Adrenal gland (tissue), 12 donors: ENCODE measurements around the gene CETN1. TPM values are rescaled to one million over a fixed set of nuclear protein-coding genes. Genes with fewer than 3 reads are reported as not detected.

ENCODE experiments used
- DNase-seq, 7 donors: peaks; one replicate each; pipeline ENCODE4 v3.0.0-alpha.2; 2019 to 2020
- H3K27ac ChIP-seq, 5 donors: fragments of 200-600 bp; sonication (generic) in 4 of 5; 1 replicate in 3 of 5; 2 replicates in 2 of 5; pipeline versions ENCODE4 v1.5.1 to v1.8.0; 2016 to 2020; ENCODE audit warnings: mild to moderate bottlenecking in 1 of 5
- H3K27me3 ChIP-seq: fragments of 200-600 bp; 2 replicates; pipeline ENCODE4 v1.8.0; 2021
- H3K36me3 ChIP-seq, 2 donors: fragments of 200-600 bp; replicated peaks in 1 of 2; 1 replicate in 1 of 2; 2 replicates in 1 of 2; pipeline versions ENCODE4 v1.5.1 to v1.8.0; 2018 to 2022
- H3K4me1 ChIP-seq, 2 donors: fragments of 200-600 bp; replicated peaks in 1 of 2; 1 replicate in 1 of 2; 2 replicates in 1 of 2; pipeline versions ENCODE4 v1.5.1 to v1.8.0; 2018 to 2021
- H3K4me3 ChIP-seq, 4 donors: fragments of 200-600 bp; sonication (generic) in 3 of 4; one replicate each; pipeline ENCODE4 v1.5.1; 2016 to 2018
- H3K9me3 ChIP-seq, 3 donors: fragments of 200-600 bp; sonication (generic) in 1 of 3; replicated peaks in 1 of 3; 1 replicate in 2 of 3; 2 replicates in 1 of 3; pipeline versions ENCODE4 v1.5.1 to v1.8.0; 2016 to 2021
- CTCF ChIP-seq, 6 experiments: fragments of 450-650 bp in 4 of 6; fragments of 200-600 bp in 2 of 6; sonication (generic) in 1 of 6; IDR thresholded peaks; 1 replicate in 5 of 6; 2 replicates in 1 of 6; pipeline versions ENCODE4 v1.5.1 to v1.8.0; 2016 to 2021; ENCODE audit warnings: antibody characterized with exemption in 6 of 6, mild to moderate bottlenecking in 2 of 6, moderate library complexity in 1 of 6
- POLR2A ChIP-seq, 2 donors: fragments of 450-650 bp; IDR thresholded peaks; one replicate each; pipeline ENCODE4 v1.6.1; 2017; ENCODE audit warnings: antibody characterized with exemption in 2 of 2, mild to moderate bottlenecking in 2 of 2, moderate library complexity in 1 of 2
- WGBS, 4 donors: extraction: QIAGEN DNeasy Blood & Tissue Kit in 2 of 4; methylation state at CpG; one replicate each; pipeline versions ENCODE4 v1.1.5 to v1.1.7; 2013 to 2017; 5-methylcytosine and 5-hydroxymethylcytosine counted together
- intact Hi-C, 2 donors: fragments of 100-400 bp; cut with DNase I; formaldehyde crosslinking; loops; one replicate each; pipeline versions ENCODE4 v1.14.1 to v1.15.0; 2022 to 2023
- polyA plus RNA-seq, 3 donors: library from polyadenylated mRNA; stranded (reverse); fragments of 200-250 nt in 2 of 3; fragments of 350-450 nt in 1 of 3; fragmentation: Illumina TruSeq in 1 of 3; extraction: RNeasy Lipid Tissue Mini Kit (QIAGEN cat#74804) in 1 of 3; gene quantifications; one replicate each; pipeline ENCODE4 v1.2.3, GENCODE V29; 2013 to 2014
- total RNA-seq, 9 donors: library from RNA; depleted of rRNA in 4 of 9; stranded (reverse); fragments of >200 nt in 4 of 9; fragments of 120-200 nt in 1 of 9; fragmentation: NEBNext Ultra II Directional in 1 of 9; extraction: Animal tissue kit (Norgen Biotek cat#: 25700) in 1 of 9; gene quantifications; one replicate each; pipeline versions ENCODE4 v1.1.0 to v1.2.4, GENCODE V29; 2013 to 2023
- donor health status: healthy with polysubstance abuse.
- donor health status: Bipolar disorder and iron deficiency.
- donor health status: DM: yes; HTN: yes; CAD: no.
- donor health status: DM: no; HTN: no; CAD: no.
- donor health status: DM: no; HTN: no; CAD: no.
- donor health status: DM: yes; HTN: yes; CAD: no.

Gene CETN1
- total and polyA plus RNA-seq, 12 donors: not detected

DNA sequence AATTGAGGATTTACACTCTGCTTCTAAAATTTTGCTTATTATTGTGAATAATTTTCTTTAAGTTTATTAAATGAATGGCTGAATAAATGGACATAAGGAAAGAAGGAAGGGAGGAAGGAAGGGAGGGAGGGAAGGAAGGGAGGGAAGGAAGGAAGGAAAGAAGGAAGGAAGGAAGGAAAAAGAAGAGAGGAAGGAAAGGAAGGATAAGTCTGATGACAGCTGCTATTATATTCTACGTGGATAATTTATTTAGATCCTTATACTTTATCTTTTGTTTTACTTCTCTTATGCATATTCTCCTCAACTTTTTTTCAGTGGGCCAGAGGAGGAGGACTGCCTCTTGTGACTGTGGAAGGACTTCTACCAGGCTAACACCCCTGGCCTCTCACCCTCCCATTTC, 34.0 kb downstream of the CETN1 start:
- peak overlapping the region in 1 of 5 donors; percentile 11 for H3K27ac ChIP-seq
- no peaks in the 10 kb centered on the region for H3K36me3 ChIP-seq
- H3K4me3 ChIP-seq: no peak overlapping the region
- intact Hi-C loops: loop anchor here (5.0 to 10.0 kb wide), 2 partner anchors 319 to 327 kb away; no protein-coding TSS in a partner anchor
- no peak for DNase-seq
- no peaks in the 10 kb centered on the region for H3K9me3 ChIP-seq
- TF ChIP-seq POLR2A (IDR thresholded peaks at IDR 0.05) (no peak), CTCF (IDR thresholded peaks at IDR 0.05) (no peak)
- peaks cover 0 to 14% of the 10 kb centered on the region in 2 donors for H3K4me1 ChIP-seq
- no peaks in the 10 kb centered on the region for H3K27me3 ChIP-seq
- WGBS, 4 donors: 54 to 77% (median 73%) methylated on average over 1 of the region's 1 CpG

- Histone ChIP-seq H3K36me3 (no peaks in the 10 kb centered on the region), H3K4me3 (no peak overlapping the region), H3K4me1 (peaks cover 0 to 14% of the 10 kb centered on the region in 2 donors), H3K27ac (peak overlapping the region in 2 of 5 donors; percentile 24 to 71), H3K9me3 (no peaks in the 10 kb centered on the region), H3K27me3 (no peaks in the 10 kb centered on the region)
- TF ChIP-seq CTCF (IDR thresholded peaks at IDR 0.05): no peak
- intact Hi-C loops: loop anchor here in 1 of 2 donors (10.0 kb wide), 1 partner anchor 320 kb away; no protein-coding TSS in a partner anchor
- 56 to 74% (median 65%) methylated on average over 5 of the region's 5 CpGs for WGBS, 4 donors
- DNase-seq: no peak
Measured at GRCh38 chr18:615092-615521, 34.9 kb downstream of the CETN1 start.

DNA sequence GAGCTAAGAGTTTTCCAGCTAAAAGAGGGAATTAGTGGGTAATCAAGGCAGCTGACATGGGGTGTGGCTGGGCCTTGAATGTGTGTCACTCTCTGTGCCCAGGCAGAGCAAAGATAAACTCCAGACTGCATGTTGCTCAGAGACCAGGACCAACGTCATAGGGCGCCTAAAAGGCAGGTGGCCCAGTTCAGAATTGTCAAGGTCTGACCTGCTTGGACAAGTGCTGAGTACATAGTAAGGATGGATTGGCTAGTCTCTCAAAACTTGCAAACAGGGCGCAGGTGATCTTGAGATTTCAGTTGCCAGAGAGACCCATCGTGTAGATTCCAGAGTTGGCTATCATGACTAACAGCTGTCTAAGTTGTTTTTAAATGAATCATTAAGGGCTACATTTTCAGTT, 35.6 kb downstream of the CETN1 start:
- H3K4me3 ChIP-seq: no peak overlapping the region
- no peaks in the 10 kb centered on the region for H3K36me3 ChIP-seq
- peak overlapping the region in 1 of 5 donors; percentile 71 for H3K27ac ChIP-seq
- peaks cover 0 to 14% of the 10 kb centered on the region in 2 donors for H3K4me1 ChIP-seq
- intact Hi-C loops: loop anchor here in 1 of 2 donors (10.0 kb wide), 1 partner anchor 321 kb away; no protein-coding TSS in a partner anchor
- peak in 4 of 7 donors; percentile 29 to 73 (median 44) for DNase-seq
- no peaks in the 10 kb centered on the region for H3K27me3 ChIP-seq
- H3K9me3 ChIP-seq: no peaks in the 10 kb centered on the region
- WGBS, 4 donors: 49 to 67% (median 56%) methylated on average over 3 to 4 of the region's 4 CpGs
- no peak for TF ChIP-seq CTCF (IDR thresholded peaks at IDR 0.05)
- TF ChIP-seq POLR2A (IDR thresholded peaks at IDR 0.05): no peak

- TF ChIP-seq POLR2A (IDR thresholded peaks at IDR 0.05) (no peak), CTCF (IDR thresholded peaks at IDR 0.05) (peak; percentile 41 to 83 (median 72))
- no peaks in the 10 kb centered on the region for H3K36me3 ChIP-seq
- H3K27ac ChIP-seq: no peak overlapping the region
- no peaks in the 10 kb centered on the region for H3K27me3 ChIP-seq
- intact Hi-C loops: loop anchor here in 1 of 2 donors (10.0 kb wide), 1 partner anchor 322 kb away; no protein-coding TSS in a partner anchor
- H3K4me3 ChIP-seq: no peak overlapping the region
- H3K4me1 ChIP-seq: peaks cover 0 to 14% of the 10 kb centered on the region in 2 donors
- no peaks in the 10 kb centered on the region for H3K9me3 ChIP-seq
- DNase-seq: peak in 1 of 7 donors; percentile 19
- 24 to 27% (median 26%) methylated on average over 4 of the region's 4 CpGs for WGBS, 4 donors
Measured at GRCh38 chr18:616380-616995, 36.3 kb downstream of the CETN1 start.
